ENCODE data around the gene MMP20.

The MMP20 gene

GRCh38 chr11:102561636-102562035 is 63.5 kb downstream of the MMP20 start:
- no peak overlapping the region for H3K4me3 ChIP-seq (ENCODE audit: low read depth, low read length)
- no peaks in the 10 kb centered on the region for H3K79me2 ChIP-seq
- no peak overlapping the region for H3K4me2 ChIP-seq (ENCODE audit: low read length)
- H3K9me3 ChIP-seq (ENCODE audit: control insufficient read depth, low read length): no peaks in the 10 kb centered on the region
- no peaks in the 10 kb centered on the region for H3K4me1 ChIP-seq
- no peaks in the 10 kb centered on the region for H3K27me3 ChIP-seq (ENCODE audit: control insufficient read depth, insufficient read depth, low read length)
- no peak overlapping the region for H2AFZ ChIP-seq
- TF ChIP-seq CTCF (IDR thresholded peaks at IDR 0.05): no peak
- no peaks in the 10 kb centered on the region for H3K36me3 ChIP-seq (ENCODE audit: control insufficient read depth, insufficient read depth, low read length)
- H3K9ac ChIP-seq: no peak overlapping the region
- no peak overlapping the region for H3K27ac ChIP-seq

GRCh38 chr11:102560555-102561011 is 64.5 kb downstream of the MMP20 start:
- Histone ChIP-seq H3K79me2 (no peaks in the 10 kb centered on the region), H2AFZ (no peak overlapping the region), H3K9ac (no peak overlapping the region), H3K4me1 (no peaks in the 10 kb centered on the region), H3K9me3 (ENCODE audit: control insufficient read depth, low read length) (no peaks in the 10 kb centered on the region), H3K27ac (no peak overlapping the region), H3K36me3 (ENCODE audit: control insufficient read depth, insufficient read depth, low read length) (no peaks in the 10 kb centered on the region), H3K4me3 (ENCODE audit: low read depth, low read length) (no peak overlapping the region), H3K4me2 (ENCODE audit: low read length) (no peak overlapping the region), H3K27me3 (ENCODE audit: control insufficient read depth, insufficient read depth, low read length) (no peaks in the 10 kb centered on the region)
- no peak for TF ChIP-seq CTCF (IDR thresholded peaks at IDR 0.05)

DNA sequence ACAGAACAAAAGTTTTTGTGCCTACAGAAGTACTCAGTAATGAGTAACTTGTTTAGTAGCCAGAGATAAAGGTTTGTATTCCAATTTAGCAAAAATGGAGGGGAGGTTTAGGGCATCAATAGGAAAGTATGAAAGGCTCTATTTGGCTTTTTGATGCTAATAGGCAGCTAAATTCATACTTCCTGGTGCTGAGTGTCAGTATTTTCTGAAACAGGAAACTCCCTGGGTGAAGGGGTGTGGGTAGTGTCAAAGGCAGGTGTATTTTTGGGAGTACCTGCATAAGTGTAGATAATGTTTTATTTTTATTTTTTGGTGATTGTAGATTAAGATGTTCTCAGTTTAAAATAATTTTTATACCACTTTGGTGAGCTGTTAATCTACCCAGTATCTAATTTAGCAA is 65.3 kb downstream of the MMP20 start:
- Histone ChIP-seq H3K4me1 (no peaks in the 10 kb centered on the region), H2AFZ (no peak overlapping the region), H3K9me3 (ENCODE audit: control insufficient read depth, low read length) (no peaks in the 10 kb centered on the region), H3K27me3 (ENCODE audit: control insufficient read depth, insufficient read depth, low read length) (no peaks in the 10 kb centered on the region), H3K79me2 (no peaks in the 10 kb centered on the region), H3K4me2 (ENCODE audit: low read length) (no peak overlapping the region), H3K36me3 (ENCODE audit: control insufficient read depth, insufficient read depth, low read length) (no peaks in the 10 kb centered on the region), H3K27ac (no peak overlapping the region), H3K4me3 (ENCODE audit: low read depth, low read length) (no peak overlapping the region), H3K9ac (no peak overlapping the region)
- no peak for TF ChIP-seq CTCF (IDR thresholded peaks at IDR 0.05)

GRCh38 chr11:102555091-102555490 is 70.0 kb downstream of the MMP20 start:
- no peak for TF ChIP-seq CTCF (IDR thresholded peaks at IDR 0.05)
- H3K27me3 ChIP-seq (ENCODE audit: control insufficient read depth, insufficient read depth, low read length): no peaks in the 10 kb centered on the region
- no peak overlapping the region for H3K4me3 ChIP-seq (ENCODE audit: low read depth, low read length)
- H3K4me2 ChIP-seq (ENCODE audit: low read length): no peak overlapping the region
- H3K36me3 ChIP-seq (ENCODE audit: control insufficient read depth, insufficient read depth, low read length): no peaks in the 10 kb centered on the region
- no peak overlapping the region for H2AFZ ChIP-seq
- no peaks in the 10 kb centered on the region for H3K9me3 ChIP-seq (ENCODE audit: control insufficient read depth, low read length)
- H3K9ac ChIP-seq: no peak overlapping the region
- no peaks in the 10 kb centered on the region for H3K79me2 ChIP-seq
- H3K27ac ChIP-seq: no peak overlapping the region
- no peaks in the 10 kb centered on the region for H3K4me1 ChIP-seq

- Histone ChIP-seq H3K4me1 (no peaks in the 10 kb centered on the region), H2AFZ (no peak overlapping the region), H3K27me3 (ENCODE audit: control insufficient read depth, insufficient read depth, low read length) (no peaks in the 10 kb centered on the region), H3K27ac (no peak overlapping the region), H3K4me2 (ENCODE audit: low read length) (no peak overlapping the region), H3K79me2 (no peaks in the 10 kb centered on the region), H3K9me3 (ENCODE audit: control insufficient read depth, low read length) (no peaks in the 10 kb centered on the region), H3K4me3 (ENCODE audit: low read depth, low read length) (no peak overlapping the region), H3K9ac (no peak overlapping the region), H3K36me3 (ENCODE audit: control insufficient read depth, insufficient read depth, low read length) (no peaks in the 10 kb centered on the region)
- no peak for TF ChIP-seq CTCF (IDR thresholded peaks at IDR 0.05)
Observed at GRCh38 chr11:102553835-102554282, 71.3 kb downstream of the MMP20 start.
